Measurements from ENCODE around the gene AMPD3. TPM values are rescaled to one million over a fixed set of nuclear protein-coding genes. Genes with fewer than 3 reads are reported as not detected.

The AMPD3 gene
- total RNA-seq, 1 experiment from 2014 or later: 0.19 TPM

GRCh38 chr11:10414181-10414580, 40.9 kb upstream of the AMPD3 start:
- POLR2A ChIA-PET (ENCODE audit: low non-redundant PET): no interaction called here
- no peaks in the 10 kb centered on the region for H3K9me3 ChIP-seq (ENCODE audit: low read depth, low read length, poor library complexity, severe bottlenecking)
- no TSS peak for BruUV-seq (replicated peaks)
- intact Hi-C loops (cut with micrococcal nuclease; ENCODE audit: unreplicated experiment): no loop called here
- CTCF ChIA-PET: no interaction called here
- TF ChIP-seq CTCF (conservative IDR thresholded peaks at IDR 0.05; ENCODE audit: low read depth, low read length) (no peak), EZH2 (IDR thresholded peaks at IDR 0.05; ENCODE audit: borderline replicate concordance, low read depth, low read length, poor library complexity, severe bottlenecking) (no peak)
- peak overlapping the region; percentile 67 for H3K27ac ChIP-seq (ENCODE audit: low read depth, low read length, poor library complexity, severe bottlenecking)
- no peaks in the 10 kb centered on the region for H3K27me3 ChIP-seq (replicated peaks; ENCODE audit: insufficient read depth, low read depth, low read length, poor library complexity)
- H3K4me1 ChIP-seq (ENCODE audit: insufficient read depth, low read length, poor library complexity, severe bottlenecking): peaks cover 31% of the 10 kb centered on the region
- H3K4me3 ChIP-seq (ENCODE audit: low read depth, low read length, poor library complexity, severe bottlenecking): no peak overlapping the region
- no peaks in the 10 kb centered on the region for H3K36me3 ChIP-seq (ENCODE audit: insufficient read depth, low read length, poor library complexity, severe bottlenecking)
- DNase-seq (ENCODE audit: low spot score): no peak

- BruUV-seq (replicated peaks): no TSS peak
- ChIA-PET CTCF (no interaction called here), POLR2A (ENCODE audit: low non-redundant PET) (no interaction called here)
- H3K4me1 ChIP-seq (ENCODE audit: insufficient read depth, low read length, poor library complexity, severe bottlenecking): peaks cover 31% of the 10 kb centered on the region
- peak; percentile 44 for DNase-seq (ENCODE audit: low spot score)
- intact Hi-C loops (cut with micrococcal nuclease; ENCODE audit: unreplicated experiment): no loop called here
- H3K27me3 ChIP-seq (replicated peaks; ENCODE audit: insufficient read depth, low read depth, low read length, poor library complexity): no peaks in the 10 kb centered on the region
- TF ChIP-seq EZH2 (IDR thresholded peaks at IDR 0.05; ENCODE audit: borderline replicate concordance, low read depth, low read length, poor library complexity, severe bottlenecking) (no peak), CTCF (conservative IDR thresholded peaks at IDR 0.05; ENCODE audit: low read depth, low read length) (no peak)
- no peak overlapping the region for H3K4me3 ChIP-seq (ENCODE audit: low read depth, low read length, poor library complexity, severe bottlenecking)
- peak overlapping the region; percentile 67 for H3K27ac ChIP-seq (ENCODE audit: low read depth, low read length, poor library complexity, severe bottlenecking)
- H3K36me3 ChIP-seq (ENCODE audit: insufficient read depth, low read length, poor library complexity, severe bottlenecking): no peaks in the 10 kb centered on the region
- H3K9me3 ChIP-seq (ENCODE audit: low read depth, low read length, poor library complexity, severe bottlenecking): no peaks in the 10 kb centered on the region
Observed at GRCh38 chr11:10414659-10415058, 40.4 kb upstream of the AMPD3 start.

- intact Hi-C loops (cut with micrococcal nuclease; ENCODE audit: unreplicated experiment): no loop called here
- Histone ChIP-seq H3K4me3 (ENCODE audit: low read depth, low read length, poor library complexity, severe bottlenecking) (no peak overlapping the region), H3K9me3 (ENCODE audit: low read depth, low read length, poor library complexity, severe bottlenecking) (no peaks in the 10 kb centered on the region), H3K4me1 (ENCODE audit: insufficient read depth, low read length, poor library complexity, severe bottlenecking) (peaks cover 31% of the 10 kb centered on the region), H3K36me3 (ENCODE audit: insufficient read depth, low read length, poor library complexity, severe bottlenecking) (no peaks in the 10 kb centered on the region), H3K27me3 (replicated peaks; ENCODE audit: insufficient read depth, low read depth, low read length, poor library complexity) (no peaks in the 10 kb centered on the region), H3K27ac (ENCODE audit: low read depth, low read length, poor library complexity, severe bottlenecking) (no peak overlapping the region)
- CTCF ChIA-PET: interaction anchor here (1.0 kb wide), 1 partner anchor 50 kb away, joined by 3 read pairs; no protein-coding TSS in a partner anchor
- DNase-seq (ENCODE audit: low spot score): no peak
- TF ChIP-seq CTCF (conservative IDR thresholded peaks at IDR 0.05; ENCODE audit: low read depth, low read length) (0 out of 2 replicates have a peak, but pooled peaks have one; percentile 14), EZH2 (IDR thresholded peaks at IDR 0.05; ENCODE audit: borderline replicate concordance, low read depth, low read length, poor library complexity, severe bottlenecking) (no peak)
- POLR2A ChIA-PET (ENCODE audit: low non-redundant PET): no interaction called here
- no TSS peak for BruUV-seq (replicated peaks)
Observed at GRCh38 chr11:10415817-10416392, 39.2 kb upstream of the AMPD3 start.
